Lung microvascular endothelial cell (primary cell): Measurements from ENCODE around the gene KRTAP1-5. TPM values are rescaled to one million over a fixed set of nuclear protein-coding genes. Genes with fewer than 3 reads are reported as not detected.
"Not testable (repeated sequence)": the region's sequence is repeated elsewhere in the genome, so short reads cannot be mapped to it uniquely, and the experiment has no call there.

Experiments used
- DNase-seq, 2 donors: peaks; one replicate each; pipeline versions ENCODE4 v3.0.0 to v3.0.0-alpha.2; 2010; ENCODE audit warnings: low read depth in 2 of 2
- total RNA-seq: library from RNA; depleted of rRNA; stranded (reverse); fragments of >200 nt; gene quantifications from 2 replicates; pipeline ENCODE4 v1.2.1, GENCODE V29; 2014

KRTAP1-5 gene
- total RNA-seq, 1 donor from 2014 or later, result not detected

DNA sequence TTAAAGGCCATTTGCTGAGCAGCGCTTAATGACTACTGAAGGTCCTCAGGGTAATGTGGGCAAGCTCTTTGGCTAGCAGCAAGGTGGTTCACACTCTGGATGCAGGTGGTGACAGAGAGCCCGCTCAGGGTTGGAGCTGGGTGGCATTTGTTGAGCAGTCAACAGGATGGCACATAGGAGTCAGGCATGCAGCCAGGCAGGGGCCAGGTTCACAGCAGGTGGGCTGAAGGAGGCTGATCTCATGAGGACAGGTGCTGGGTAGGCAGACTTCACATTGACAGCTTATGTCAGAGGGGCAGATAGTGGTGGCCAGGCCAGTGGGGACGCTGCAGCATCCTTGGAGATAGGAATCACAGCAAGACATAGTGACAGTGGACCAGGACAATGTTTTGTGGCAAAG lies 22.6 kb downstream of the KRTAP1-5 start:
- no peak for DNase-seq

DNA sequence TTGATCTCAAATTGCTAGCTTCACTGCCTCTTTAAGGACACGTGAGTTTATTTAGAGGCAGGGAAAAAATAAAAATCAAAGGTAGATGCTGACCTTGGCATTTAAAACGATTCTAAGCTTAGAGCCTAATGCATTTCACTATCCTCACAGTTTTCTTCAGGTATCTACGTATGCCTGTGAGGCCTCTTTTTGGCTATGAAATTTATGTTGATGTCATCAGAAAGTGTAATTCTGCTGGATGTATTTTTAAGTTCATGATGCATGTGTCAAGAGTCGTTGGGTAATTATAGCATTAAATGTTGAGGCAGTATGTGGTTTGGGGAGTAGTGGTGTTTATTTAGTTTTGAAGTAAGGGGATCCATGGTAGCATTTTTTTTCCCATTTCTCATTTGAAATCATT lies 23.1 kb downstream of the KRTAP1-5 start:
- DNase-seq, result no peak

DNA sequence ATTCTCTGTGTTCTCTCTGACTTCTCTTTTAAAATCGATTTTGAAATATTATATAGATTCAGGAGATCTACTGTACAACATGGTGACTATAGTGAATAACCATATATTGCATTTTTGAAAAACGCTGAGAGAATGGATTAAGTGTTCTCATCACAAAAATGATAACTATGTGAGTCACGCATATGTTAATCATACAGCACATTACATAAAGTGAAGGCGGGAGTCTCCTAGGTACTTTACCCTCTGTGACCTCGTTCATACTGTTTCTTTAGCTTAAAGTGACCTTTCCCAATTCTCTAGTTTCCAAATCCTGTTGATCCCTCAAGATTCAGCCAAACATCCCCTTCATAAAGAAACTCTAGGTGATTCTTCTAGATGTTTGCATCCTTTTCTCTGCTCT lies 24.2 kb downstream of the KRTAP1-5 start:
- DNase-seq, result no peak

DNA sequence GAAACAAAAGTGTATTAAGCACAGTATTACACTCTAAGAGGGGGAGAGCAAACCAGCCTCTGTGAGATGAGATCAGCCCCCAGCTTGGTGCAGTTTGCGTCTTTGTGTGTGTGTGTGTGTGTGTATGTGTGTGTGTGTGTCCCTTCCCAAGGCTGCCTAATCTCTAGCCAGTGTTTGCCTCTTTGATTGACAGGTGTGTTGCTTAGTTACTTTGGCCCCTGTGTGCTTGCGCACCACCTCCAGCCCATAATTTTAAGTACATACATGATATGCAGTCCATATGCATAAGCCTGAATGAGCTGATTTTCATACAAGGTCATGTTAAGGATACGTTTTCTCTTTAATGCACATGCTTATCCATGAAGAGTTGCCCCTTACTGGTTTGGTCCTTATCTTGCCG lies 25.2 kb downstream of the KRTAP1-5 start:
- no peak for DNase-seq

DNA sequence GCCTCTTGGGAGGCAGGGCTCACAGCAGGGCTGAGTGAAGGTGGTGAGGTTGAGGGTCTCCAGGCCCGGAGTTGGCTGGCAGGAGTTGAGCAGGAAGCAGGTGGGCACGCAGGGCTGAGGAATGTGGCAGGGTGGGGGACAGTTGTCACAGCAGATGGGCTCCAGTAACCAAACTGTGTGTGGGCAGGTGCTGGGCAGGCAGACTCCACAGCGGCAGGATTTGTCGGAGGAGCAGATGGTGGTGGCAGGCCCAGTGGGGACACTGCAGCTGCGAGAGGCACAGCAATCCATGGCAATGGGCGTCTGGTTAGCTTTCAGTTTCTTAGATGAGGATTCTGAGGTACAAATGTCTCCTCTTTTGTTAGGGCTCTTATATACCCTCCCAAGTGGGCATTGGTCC lies 27.4 kb downstream of the KRTAP1-5 start, which contains the start of gene KRTAP3-2:
KRTAP3-2 (minus strand) TSS at position 344 of the 400 bp plus-strand sequence; CDS start at position 291, 53 bp downstream.
- not testable (repeated sequence) for DNase-seq

DNA sequence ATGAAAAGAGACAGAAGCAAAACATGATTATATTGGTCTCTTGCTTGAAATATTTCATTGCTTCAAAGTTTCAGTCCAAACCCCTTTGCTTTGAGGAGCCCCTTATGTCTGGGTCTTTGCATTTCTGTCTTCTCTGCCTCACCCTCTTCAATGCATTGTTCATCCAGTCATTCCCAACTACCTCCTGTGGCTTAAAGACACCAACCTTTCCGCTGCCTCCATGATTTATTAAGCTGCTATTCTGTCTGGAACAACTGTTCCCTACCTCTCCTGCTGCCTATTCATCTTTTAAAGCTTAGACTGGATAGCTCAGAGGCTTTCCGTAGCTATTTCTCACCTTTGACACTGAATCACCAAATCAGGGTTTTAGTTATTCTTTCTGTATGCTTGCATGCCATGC lies 29.6 kb downstream of the KRTAP1-5 start:
- no peak for DNase-seq

DNA sequence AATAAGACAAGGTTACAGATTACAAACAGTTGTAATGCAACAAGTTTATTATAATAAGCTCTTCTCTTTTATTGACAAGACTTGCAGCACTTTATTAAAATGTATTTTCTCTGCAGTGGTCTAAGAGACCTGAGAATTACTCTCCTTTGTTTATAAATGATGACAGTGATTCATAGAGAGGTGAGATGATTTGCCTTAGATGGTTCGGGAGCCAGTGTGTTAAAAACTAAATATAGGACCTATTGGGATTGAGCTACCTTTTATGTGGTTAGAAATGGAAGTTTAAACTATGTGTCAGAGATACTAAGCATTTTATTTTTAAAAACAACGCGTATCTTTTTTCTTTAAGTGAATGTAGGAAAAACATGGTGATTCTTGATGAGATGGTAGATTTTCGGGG lies 30.2 kb downstream of the KRTAP1-5 start:
- no peak for DNase-seq

DNA sequence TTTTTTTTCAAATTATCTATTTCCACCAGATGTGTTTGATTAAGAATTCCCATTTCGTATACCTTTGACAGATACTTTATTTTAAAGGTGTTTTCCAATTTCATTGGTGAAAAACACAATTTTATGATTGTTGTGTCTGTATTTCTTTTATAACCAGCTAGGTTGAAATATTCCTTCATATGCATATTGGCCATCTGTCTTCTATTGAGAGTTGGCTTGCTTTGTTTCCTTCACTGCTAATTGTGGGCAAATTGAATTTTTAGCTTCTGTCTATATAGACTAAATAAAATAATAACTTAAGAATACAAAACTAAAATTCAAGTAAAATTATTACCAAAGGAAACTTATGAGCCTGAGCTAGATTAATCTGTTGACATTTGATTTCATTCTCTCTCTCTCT lies 31.9 kb downstream of the KRTAP1-5 start:
- no peak for DNase-seq

DNA sequence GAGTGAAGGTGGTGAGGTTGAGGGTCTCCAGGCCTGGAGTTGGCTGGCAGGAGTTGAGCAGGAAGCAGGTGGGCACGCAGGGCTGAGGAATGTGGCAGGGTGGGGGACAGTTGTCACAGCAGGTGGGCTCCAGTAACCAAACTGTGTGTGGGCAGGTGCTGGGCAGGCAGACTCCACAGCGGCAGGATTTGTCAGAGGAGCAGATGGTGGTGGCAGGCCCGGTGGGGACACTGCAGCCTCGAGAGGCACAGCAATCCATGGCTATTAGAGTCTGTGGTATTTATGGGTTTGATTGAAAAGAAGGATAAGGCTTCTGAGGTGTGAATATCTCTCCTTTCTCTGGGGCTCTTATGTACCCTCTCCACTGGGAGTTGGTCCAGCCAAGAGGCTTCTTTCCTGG lies 33.2 kb downstream of the KRTAP1-5 start, which contains the start of gene KRTAP3-3:
KRTAP3-3 (minus strand) TSS at position 326 of the 400 bp plus-strand sequence; CDS start at position 259, 67 bp downstream.
- no peak for DNase-seq

DNA sequence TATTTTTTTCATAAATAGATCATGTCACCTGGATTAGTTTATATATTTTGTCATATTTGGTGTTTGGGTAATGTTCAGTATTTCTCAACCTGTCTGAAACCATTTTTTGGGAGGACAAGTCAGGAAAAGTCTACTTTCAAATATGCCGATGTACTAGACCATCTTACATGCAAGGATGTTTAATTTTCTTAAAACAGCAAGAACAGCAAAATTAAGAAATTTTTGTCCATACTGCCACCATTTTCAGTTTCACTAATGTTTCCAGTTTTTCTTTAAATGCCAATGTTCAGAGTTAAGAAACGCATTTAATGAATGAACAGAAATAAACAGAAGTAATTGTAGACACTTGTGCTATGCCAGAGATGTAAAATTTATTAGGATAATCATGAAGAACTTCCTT lies 33.9 kb downstream of the KRTAP1-5 start:
- no peak for DNase-seq

DNA sequence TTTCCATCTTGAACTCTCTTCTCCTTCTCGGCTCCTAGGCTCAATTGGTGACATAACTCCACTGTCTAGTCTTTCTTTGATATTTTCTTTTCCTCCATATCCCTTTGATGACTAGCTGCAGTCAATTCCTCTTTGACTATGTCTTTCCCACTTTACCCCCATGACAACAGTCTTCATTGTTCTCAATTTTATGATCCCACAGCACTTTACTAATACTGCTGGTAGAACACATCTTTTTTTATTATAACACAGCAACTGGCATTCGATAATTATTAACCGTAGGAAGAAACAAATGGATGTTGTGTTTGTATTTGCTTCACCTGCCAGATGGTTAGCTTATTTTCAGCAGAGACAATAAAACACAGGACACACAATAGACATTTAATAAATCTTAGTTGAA lies 34.3 kb downstream of the KRTAP1-5 start:
- no peak for DNase-seq

DNA sequence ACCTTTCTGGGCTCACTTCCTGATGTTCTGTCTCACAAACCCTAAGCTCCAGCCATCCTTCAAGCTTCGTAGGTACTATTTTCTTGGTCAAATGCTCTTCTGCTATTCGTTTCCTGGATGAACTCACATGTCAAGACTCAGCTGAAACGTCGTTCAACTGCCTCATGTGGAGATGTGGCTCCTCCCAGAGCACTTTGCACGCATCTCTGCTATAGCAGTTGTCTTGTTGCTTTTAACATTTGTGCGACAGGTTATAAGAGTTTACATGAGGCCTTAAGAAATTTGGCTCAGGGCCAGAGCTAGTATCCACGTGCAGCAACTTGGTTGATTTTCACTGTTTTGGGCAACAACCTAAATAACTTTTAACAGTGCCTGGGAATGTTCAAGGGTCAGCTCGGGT lies 40.1 kb downstream of the KRTAP1-5 start:
- DNase-seq, result no peak

DNA sequence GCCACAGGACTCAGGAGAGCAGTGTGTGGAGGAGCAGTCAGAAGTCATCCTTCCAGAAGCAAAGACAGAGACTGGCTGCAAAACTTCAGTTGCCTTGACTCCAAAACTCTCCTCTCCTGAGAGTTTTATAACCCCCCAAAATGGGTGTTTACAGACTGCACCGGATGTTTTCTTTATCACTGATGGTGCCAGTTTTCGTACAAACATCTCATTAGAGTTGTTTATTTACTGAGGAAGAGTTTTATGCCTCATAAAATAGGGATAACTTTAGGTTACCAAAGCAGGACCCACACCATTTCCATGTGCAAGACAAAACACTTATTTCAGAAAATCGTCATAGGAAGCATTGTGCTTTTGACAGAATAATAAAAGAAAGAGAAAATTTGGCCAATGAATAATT lies 42.8 kb downstream of the KRTAP1-5 start, which contains the start of gene KRT40:
KRT40 (minus strand) TSS at position 101 of the 400 bp plus-strand sequence; CDS start at position 48, 53 bp downstream.
- DNase-seq, result no peak

DNA sequence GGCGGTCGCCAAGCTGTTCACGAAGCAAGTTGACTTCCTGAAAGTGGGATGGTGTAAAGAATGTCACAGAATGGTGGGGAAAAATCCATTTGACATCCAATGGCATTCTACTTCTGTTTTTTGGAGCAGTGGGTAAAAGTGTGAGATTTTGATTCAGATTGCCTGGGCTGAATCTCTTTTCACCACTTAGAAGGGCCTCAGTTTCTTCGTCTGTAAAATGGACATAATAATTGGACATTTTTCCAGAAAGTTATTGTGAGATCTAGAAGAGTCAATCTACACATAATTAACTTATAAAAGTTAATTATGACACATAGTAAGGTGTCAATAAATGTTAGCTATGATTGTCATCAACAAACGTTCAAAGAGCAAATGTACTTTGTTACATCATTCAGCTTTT lies 45.9 kb downstream of the KRTAP1-5 start:
- DNase-seq, result no peak

DNA sequence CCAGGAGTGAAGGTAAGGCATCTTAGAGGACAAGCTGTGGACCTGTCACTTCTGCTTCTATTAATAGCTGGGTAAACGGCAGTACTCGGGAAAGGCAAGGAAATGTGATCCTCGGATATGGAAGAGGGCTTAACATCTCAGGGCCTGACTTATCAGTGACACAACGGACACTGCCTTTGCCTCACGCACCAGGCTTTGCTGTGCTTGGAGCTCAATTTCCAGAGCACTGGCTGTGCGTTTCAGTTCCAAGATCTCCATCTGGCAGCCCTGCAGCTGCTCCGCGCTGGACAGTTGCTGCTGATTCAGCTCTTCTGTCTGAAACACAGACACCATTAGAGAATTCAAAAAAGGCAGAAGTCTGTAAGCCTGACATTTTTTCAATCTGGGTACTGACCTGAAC lies 46.4 kb downstream of the KRTAP1-5 start:
- DNase-seq, result no peak

DNA sequence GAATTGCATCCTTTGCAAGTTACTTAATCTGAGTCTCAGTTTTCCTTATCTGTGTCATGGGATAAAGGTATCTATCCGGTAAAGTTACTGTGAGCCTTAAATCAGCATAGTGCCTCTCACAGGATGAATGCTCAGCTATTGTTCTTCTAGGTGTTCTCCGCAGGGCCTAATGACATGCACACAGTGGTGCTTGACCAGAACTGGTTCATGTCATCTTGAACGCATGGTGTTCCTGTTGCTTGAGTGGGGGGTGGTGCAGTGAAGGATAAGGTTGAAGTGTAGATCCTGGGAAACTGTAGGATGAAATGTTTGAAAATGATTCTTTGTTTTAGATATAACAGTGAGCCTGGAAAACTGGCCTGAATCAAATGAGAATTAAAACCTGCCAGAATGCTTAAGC lies 46.9 kb downstream of the KRTAP1-5 start:
- no peak for DNase-seq

DNA sequence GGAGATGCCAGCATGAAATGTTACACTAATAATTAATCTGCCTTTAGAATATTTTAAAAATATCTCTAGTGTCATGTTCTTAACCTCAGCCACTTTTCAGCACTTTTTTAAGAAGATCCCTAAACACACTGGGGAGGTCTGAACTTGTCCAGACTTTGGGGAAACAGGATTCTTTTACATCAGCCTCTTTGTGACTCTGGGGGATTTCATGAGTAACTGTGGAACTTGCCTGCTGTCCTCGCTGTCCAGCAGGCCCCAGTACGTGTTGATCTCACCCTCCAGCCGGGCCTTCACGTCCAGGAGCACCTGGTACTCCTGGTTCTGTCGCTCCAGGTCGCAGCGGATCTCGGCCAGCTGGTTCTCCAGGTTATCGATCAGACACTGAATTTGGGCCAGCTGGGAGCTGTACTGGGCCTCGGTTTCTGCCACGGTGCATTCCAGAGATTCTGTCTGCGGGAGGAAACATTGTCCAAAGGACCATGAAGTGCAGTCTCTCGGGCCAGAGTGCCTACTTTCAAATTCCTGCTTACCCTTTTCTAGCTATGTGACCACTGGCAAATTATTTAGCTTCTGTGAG lies 48.3 kb downstream of the KRTAP1-5 start:
- no peak for DNase-seq

Other genes starting within 250 kb of the KRTAP1-5 start
- not detected in 2 replicates for gene KRT27, start 244.7 kb downstream of the KRTAP1-5 start, total RNA-seq
- not detected in 2 replicates for gene KRT28, start 227.2 kb downstream of the KRTAP1-5 start, total RNA-seq
- gene KRT10, start 204.6 kb downstream of the KRTAP1-5 start, total RNA-seq, result 1.6 and 3.3 TPM in 2 replicates
- gene KRT12, start 160.0 kb downstream of the KRTAP1-5 start, total RNA-seq, result not detected in 2 replicates
- not detected in 2 replicates for gene KRT20, start 142.0 kb downstream of the KRTAP1-5 start, total RNA-seq
- gene KRT23, start 89.6 kb downstream of the KRTAP1-5 start, total RNA-seq, result under 0.01 and 1.6 TPM in 2 replicates
- gene KRT39, start 60.3 kb downstream of the KRTAP1-5 start, total RNA-seq, result not detected in 2 replicates
- not detected in 2 replicates for gene KRT40, start 42.9 kb downstream of the KRTAP1-5 start, total RNA-seq
- gene KRTAP3-3, start 33.0 kb downstream of the KRTAP1-5 start, total RNA-seq, result not detected in 2 replicates
- gene KRTAP3-2, start 27.3 kb downstream of the KRTAP1-5 start, total RNA-seq, result not detected in 2 replicates
- not detected in 2 replicates for gene KRTAP3-1, start 18.1 kb downstream of the KRTAP1-5 start, total RNA-seq
- gene KRTAP1-4, start 3.0 kb upstream of the KRTAP1-5 start, total RNA-seq, result not detected in 2 replicates
- not detected in 2 replicates for gene KRTAP1-3, start 7.7 kb upstream of the KRTAP1-5 start, total RNA-seq
- not detected in 2 replicates for gene KRTAP1-1, start 14.2 kb upstream of the KRTAP1-5 start, total RNA-seq
- not detected in 2 replicates for gene KRTAP2-1, start 20.1 kb upstream of the KRTAP1-5 start, total RNA-seq
- not detected in 2 replicates for gene KRTAP2-2, start 28.0 kb upstream of the KRTAP1-5 start, total RNA-seq
- gene KRTAP2-3, start 32.9 kb upstream of the KRTAP1-5 start, total RNA-seq, result not detected in 2 replicates
- gene KRTAP2-4, start 38.7 kb upstream of the KRTAP1-5 start, total RNA-seq, result not detected in 2 replicates
- gene KRTAP4-7, start 56.9 kb upstream of the KRTAP1-5 start, total RNA-seq, result not detected in 2 replicates
- not detected in 2 replicates for gene KRTAP4-8, start 70.9 kb upstream of the KRTAP1-5 start, total RNA-seq
- gene KRTAP4-16, start 75.0 kb upstream of the KRTAP1-5 start, total RNA-seq, result not detected in 2 replicates
- gene KRTAP4-9, start 78.2 kb upstream of the KRTAP1-5 start, total RNA-seq, result not detected in 2 replicates
- not detected in 2 replicates for gene KRTAP4-11, start 91.2 kb upstream of the KRTAP1-5 start, total RNA-seq
- gene KRTAP4-12, start 97.0 kb upstream of the KRTAP1-5 start, total RNA-seq, result not detected in 2 replicates
- not detected in 2 replicates for gene KRTAP4-6, start 113.3 kb upstream of the KRTAP1-5 start, total RNA-seq
- not detected in 2 replicates for gene KRTAP4-5, start 122.6 kb upstream of the KRTAP1-5 start, total RNA-seq
- gene KRTAP4-4, start 133.5 kb upstream of the KRTAP1-5 start, total RNA-seq, result not detected in 2 replicates
- not detected in 2 replicates for gene KRTAP4-3, start 141.0 kb upstream of the KRTAP1-5 start, total RNA-seq
- not detected in 2 replicates for gene KRTAP4-2, start 151.0 kb upstream of the KRTAP1-5 start, total RNA-seq
- not detected in 2 replicates for gene KRTAP4-1, start 157.7 kb upstream of the KRTAP1-5 start, total RNA-seq
- gene KRTAP9-1, start 162.7 kb upstream of the KRTAP1-5 start, total RNA-seq, result not detected in 2 replicates
- not detected in 2 replicates for gene KRTAP9-2, start 199.4 kb upstream of the KRTAP1-5 start, total RNA-seq
- gene KRTAP9-3, start 205.2 kb upstream of the KRTAP1-5 start, total RNA-seq, result not detected in 2 replicates
- not detected in 2 replicates for gene KRTAP9-8, start 210.8 kb upstream of the KRTAP1-5 start, total RNA-seq
- not detected in 2 replicates for gene KRTAP9-4, start 222.5 kb upstream of the KRTAP1-5 start, total RNA-seq
- gene KRTAP9-9, start 228.2 kb upstream of the KRTAP1-5 start, total RNA-seq, result not detected in 2 replicates
- not detected in 2 replicates for gene KRTAP9-6, start 238.2 kb upstream of the KRTAP1-5 start, total RNA-seq
- gene KRTAP9-7, start 248.5 kb upstream of the KRTAP1-5 start, total RNA-seq, result not detected in 2 replicates